Measurements from ENCODE around the gene UBR4. TPM values are rescaled to one million over a fixed set of nuclear protein-coding genes. Genes with fewer than 3 reads are reported as not detected.

UBR4 gene
- total RNA-seq, 2 experiments from 2014 or later: 121 to 126 TPM

- peaks cover 65% of the 10 kb centered on the region for H3K36me3 ChIP-seq (ENCODE audit: insufficient read depth, low read length)
- no peaks in the 10 kb centered on the region for H3K79me2 ChIP-seq (ENCODE audit: insufficient read depth, low read depth, low read length)
- no peaks in the 10 kb centered on the region for H3K9me2 ChIP-seq (ENCODE audit: insufficient read depth, low read length)
- H2AFZ ChIP-seq (ENCODE audit: low read length): no peak overlapping the region
- H3K4me1 ChIP-seq (ENCODE audit: insufficient read depth, low read length, poor library complexity, severe bottlenecking): no peaks in the 10 kb centered on the region
- intact Hi-C loops (cut with micrococcal nuclease; ENCODE audit: unreplicated experiment): no loop called here
- no peak for TF ChIP-seq EZH2phosphoT487 (IDR thresholded peaks at IDR 0.05; ENCODE audit: borderline replicate concordance, low read depth, low read length)
- TF ChIP-seq CTCF (conservative IDR thresholded peaks at IDR 0.05; ENCODE audit: low read length): no peak
- H4K20me1 ChIP-seq (ENCODE audit: insufficient read depth, low read length): no peaks in the 10 kb centered on the region
- no TSS peak for BruUV-seq (replicated peaks)
- POLR2A ChIA-PET: no interaction called here
- CTCF ChIA-PET (ENCODE audit: unreplicated experiment): no interaction called here
- no peak overlapping the region for H3K4me3 ChIP-seq (ENCODE audit: low read depth, low read length, poor library complexity, severe bottlenecking)
- no peak for DNase-seq (ENCODE audit: low spot score)
- H3K27ac ChIP-seq (ENCODE audit: low read depth, low read length, poor library complexity, severe bottlenecking): no peak overlapping the region
- no peak overlapping the region for H3K4me2 ChIP-seq (ENCODE audit: low read length)
- H3K9me3 ChIP-seq (ENCODE audit: low read length): no peaks in the 10 kb centered on the region
Measured at GRCh38 chr1:19074361-19074901, 135.6 kb downstream of the UBR4 start.

GRCh38 chr1:19073311-19074186, 136.5 kb downstream of the UBR4 start:
- Histone ChIP-seq H3K4me1 (ENCODE audit: insufficient read depth, low read length, poor library complexity, severe bottlenecking) (no peaks in the 10 kb centered on the region), H3K36me3 (ENCODE audit: insufficient read depth, low read length) (peaks cover 56% of the 10 kb centered on the region), H3K4me3 (ENCODE audit: low read depth, low read length, poor library complexity, severe bottlenecking) (no peak overlapping the region), H3K27ac (ENCODE audit: low read depth, low read length, poor library complexity, severe bottlenecking) (no peak overlapping the region), H3K9me3 (ENCODE audit: low read length) (no peaks in the 10 kb centered on the region), H2AFZ (ENCODE audit: low read length) (no peak overlapping the region), H4K20me1 (ENCODE audit: insufficient read depth, low read length) (no peaks in the 10 kb centered on the region), H3K4me2 (ENCODE audit: low read length) (no peak overlapping the region), H3K9me2 (ENCODE audit: insufficient read depth, low read length) (no peaks in the 10 kb centered on the region), H3K79me2 (ENCODE audit: insufficient read depth, low read depth, low read length) (no peaks in the 10 kb centered on the region)
- ChIA-PET POLR2A (no interaction called here), CTCF (ENCODE audit: unreplicated experiment) (no interaction called here)
- intact Hi-C loops (cut with micrococcal nuclease; ENCODE audit: unreplicated experiment): no loop called here
- no TSS peak for BruUV-seq (replicated peaks)
- no peak for DNase-seq (ENCODE audit: low spot score)
- TF ChIP-seq CTCF (conservative IDR thresholded peaks at IDR 0.05; ENCODE audit: low read length) (no peak), EZH2phosphoT487 (IDR thresholded peaks at IDR 0.05; ENCODE audit: borderline replicate concordance, low read depth, low read length) (no peak)

All from OCI-LY7 (cell line).